Activated CD8-positive, alpha-beta T cell treated with anti-CD3 and anti-CD28 coated beads, Interleukin-2, amount 10 ng/mL, durations not matched to agents 7 days and 5 days (primary cell): ENCODE measurements around the gene TMSB4X. TPM values are rescaled to one million over a fixed set of nuclear protein-coding genes. Genes with fewer than 3 reads are reported as not detected.

Source experiments
- ATAC-seq: fragments of 150-1000 bp; cut with Tn5 transposase; one replicate; pipeline ENCODE4 v1.10.0; 2021; ENCODE audit warnings: moderate library complexity
- CTCF ChIA-PET: fragments of 350-600 bp; sonication (Branson Sonifier 250); formaldehyde crosslinking; loops from one replicate; lab custom pipeline; 2021; ENCODE audit warnings: antibody characterized with exemption; lab: Charles Lee
- POLR2A ChIA-PET: fragments of 350-600 bp; sonication (Branson Sonifier 250); formaldehyde crosslinking; loops from one replicate; lab custom pipeline; 2021; ENCODE audit warnings: antibody characterized with exemption; lab: Charles Lee
- DNase-seq: peaks from one replicate; pipeline ENCODE4 v3.0.0-alpha.2; 2020
- H3K27ac Mint-ChIP-seq: one replicate; pipeline ENCODE4 v1.8.0; 2021; ENCODE audit warnings: mild to moderate bottlenecking, mixed read lengths
- H3K27me3 Mint-ChIP-seq: one replicate; pipeline ENCODE4 v1.8.0; 2021; ENCODE audit warnings: low read depth, mixed read lengths
- H3K36me3 Mint-ChIP-seq: one replicate; pipeline ENCODE4 v1.8.0; 2021; ENCODE audit warnings: low read depth, mixed read lengths
- H3K4me1 Mint-ChIP-seq: one replicate; pipeline ENCODE4 v1.8.0; 2021; ENCODE audit warnings: low read depth, mixed read lengths
- H3K4me3 Mint-ChIP-seq: one replicate; pipeline ENCODE4 v1.8.0; 2021; ENCODE audit warnings: mild to moderate bottlenecking, mixed read lengths
- H3K9me3 Mint-ChIP-seq: one replicate; pipeline ENCODE4 v1.8.0; 2022; ENCODE audit warnings: mixed read lengths; ENCODE audit not compliant: insufficient read depth
- total RNA-seq, 2 experiments: library from RNA; stranded (reverse); gene quantifications; one replicate each; pipeline ENCODE4 v1.2.3, GENCODE V29; 2021

Gene TMSB4X
- total RNA-seq, 2 experiments from 2014 or later, result 8,800 to 8,961 TPM

- peaks cover 70% of the 10 kb centered on the region for H3K4me1 Mint-ChIP-seq
- peak overlapping the region; percentile 52 for H3K4me3 Mint-ChIP-seq
- peak overlapping the region; percentile 97 for H3K27ac Mint-ChIP-seq
- no peaks in the 10 kb centered on the region for H3K27me3 Mint-ChIP-seq
- ChIA-PET POLR2A (interaction anchor here (0.8 to 2.8 kb wide), 10 partner anchors 10 to 106 kb away, joined by 3 to 22 read pairs (median 7); partner anchors contain the start of gene TMSB4X), CTCF (interaction anchor here (1.2 to 22.7 kb wide), 7 partner anchors 13 to 503 kb away, joined by 3 to 406 read pairs (median 7); no protein-coding TSS in a partner anchor)
- ATAC-seq, result peak; percentile 12
- DNase-seq, result no peak
- H3K9me3 Mint-ChIP-seq, result peaks cover 9% of the 10 kb centered on the region
- peaks cover 16% of the 10 kb centered on the region for H3K36me3 Mint-ChIP-seq
These were observed 10.4 kb downstream of the TMSB4X start for GRCh38 chrX:12985331-12985730.

- Mint-ChIP-seq H3K36me3 (peaks cover 16% of the 10 kb centered on the region), H3K9me3 (peaks cover 9% of the 10 kb centered on the region), H3K27ac (peak overlapping the region; percentile 97), H3K27me3 (no peaks in the 10 kb centered on the region), H3K4me3 (no peak overlapping the region), H3K4me1 (peaks cover 64% of the 10 kb centered on the region)
- DNase-seq (no peak), ATAC-seq (no peak)
- ChIA-PET CTCF (interaction anchor here (0.6 to 22.7 kb wide), 9 partner anchors 11 to 502 kb away, joined by 3 to 406 read pairs (median 4); no protein-coding TSS in a partner anchor), POLR2A (interaction anchor here (0.9 to 2.8 kb wide), 5 partner anchors 9 to 105 kb away, joined by 3 to 22 read pairs (median 6); partner anchors contain the start of gene TMSB4X)
These were observed 11.4 kb downstream of the TMSB4X start for GRCh38 chrX:12986164-12986779.

- Mint-ChIP-seq H3K4me3 (no peak overlapping the region), H3K27ac (no peak overlapping the region), H3K9me3 (peaks cover 9% of the 10 kb centered on the region), H3K36me3 (peaks cover 18% of the 10 kb centered on the region), H3K4me1 (peaks cover 63% of the 10 kb centered on the region), H3K27me3 (no peaks in the 10 kb centered on the region)
- no peak for DNase-seq
- ChIA-PET POLR2A (interaction anchor here (1.5 to 2.8 kb wide), 3 partner anchors 9 to 104 kb away, joined by 3 to 15 read pairs (median 6); no protein-coding TSS in a partner anchor), CTCF (interaction anchor here (0.6 to 22.7 kb wide), 8 partner anchors 10 to 501 kb away, joined by 3 to 406 read pairs (median 4); no protein-coding TSS in a partner anchor)
- ATAC-seq, result no peak
These were observed 12.0 kb downstream of the TMSB4X start for GRCh38 chrX:12986886-12987285.

- Mint-ChIP-seq H3K36me3 (peaks cover 18% of the 10 kb centered on the region), H3K9me3 (peaks cover 9% of the 10 kb centered on the region), H3K4me1 (peaks cover 59% of the 10 kb centered on the region), H3K4me3 (no peak overlapping the region), H3K27ac (no peak overlapping the region), H3K27me3 (no peaks in the 10 kb centered on the region)
- POLR2A ChIA-PET, result interaction anchor here (1.5 kb wide), 1 partner anchor 10 kb away, joined by 6 read pairs; no protein-coding TSS in a partner anchor
- CTCF ChIA-PET, result interaction anchor here (0.9 to 3.2 kb wide), 5 partner anchors 12 to 501 kb away, joined by 4 to 16 read pairs (median 5); no protein-coding TSS in a partner anchor
- DNase-seq (no peak), ATAC-seq (no peak)
These were observed 12.4 kb downstream of the TMSB4X start for GRCh38 chrX:12987340-12987739.

- Mint-ChIP-seq H3K27ac (no peak overlapping the region), H3K4me1 (peaks cover 55% of the 10 kb centered on the region), H3K4me3 (no peak overlapping the region), H3K9me3 (peaks cover 9% of the 10 kb centered on the region), H3K36me3 (peaks cover 18% of the 10 kb centered on the region), H3K27me3 (no peaks in the 10 kb centered on the region)
- ChIA-PET CTCF (interaction anchor here (0.6 to 1.2 kb wide), 2 partner anchors 41 to 500 kb away, joined by 3 to 5 read pairs; no protein-coding TSS in a partner anchor), POLR2A (no interaction called here)
- DNase-seq (no peak), ATAC-seq (no peak)
These were observed 13.1 kb downstream of the TMSB4X start for GRCh38 chrX:12987900-12988594.

GRCh38 chrX:12988797-12989196, 13.9 kb downstream of the TMSB4X start:
- DNase-seq, result no peak

GRCh38 chrX:12989461-12989860, 14.6 kb downstream of the TMSB4X start:
- ChIA-PET CTCF (interaction anchor here (1.7 kb wide), 1 partner anchor 42 kb away, joined by 3 read pairs; no protein-coding TSS in a partner anchor), POLR2A (no interaction called here)
- no peaks in the 10 kb centered on the region for H3K27me3 Mint-ChIP-seq
- H3K4me3 Mint-ChIP-seq, result no peak overlapping the region
- no peak for DNase-seq
- peaks cover 9% of the 10 kb centered on the region for H3K9me3 Mint-ChIP-seq
- H3K4me1 Mint-ChIP-seq, result peaks cover 42% of the 10 kb centered on the region
- no peak for ATAC-seq
- H3K27ac Mint-ChIP-seq, result no peak overlapping the region
- peaks cover 18% of the 10 kb centered on the region for H3K36me3 Mint-ChIP-seq

More at GRCh38 chrX:12988797-12989196, 13.9 kb downstream of the TMSB4X start:
- Mint-ChIP-seq H3K4me1 (peaks cover 48% of the 10 kb centered on the region), H3K4me3 (no peak overlapping the region), H3K27ac (no peak overlapping the region), H3K36me3 (peaks cover 18% of the 10 kb centered on the region), H3K27me3 (no peaks in the 10 kb centered on the region), H3K9me3 (peaks cover 9% of the 10 kb centered on the region)
- ChIA-PET POLR2A (no interaction called here), CTCF (interaction anchor here (0.6 to 1.7 kb wide), 2 partner anchors 42 to 499 kb away, joined by 3 read pairs; no protein-coding TSS in a partner anchor)
- ATAC-seq, result no peak

GRCh38 chrX:12991575-12991974, 16.7 kb downstream of the TMSB4X start:
- POLR2A ChIA-PET, result interaction anchor here (0.7 to 1.4 kb wide), 2 partner anchors 13 to 69 kb away, joined by 3 to 6 read pairs; no protein-coding TSS in a partner anchor
- CTCF ChIA-PET, result no interaction called here
- H3K27ac Mint-ChIP-seq, result no peak overlapping the region

GRCh38 chrX:12992544-12993118, 17.7 kb downstream of the TMSB4X start:
- ChIA-PET POLR2A (interaction anchor here (1.2 to 1.4 kb wide), 2 partner anchors 14 to 39 kb away, joined by 3 to 6 read pairs; no protein-coding TSS in a partner anchor), CTCF (interaction anchor here (0.7 kb wide), 1 partner anchor 89 kb away, joined by 3 read pairs; no protein-coding TSS in a partner anchor)
- ATAC-seq (no peak), DNase-seq (no peak)
- no peak overlapping the region for H3K4me3 Mint-ChIP-seq
- no peaks in the 10 kb centered on the region for H3K27me3 Mint-ChIP-seq
- no peak overlapping the region for H3K27ac Mint-ChIP-seq
- H3K4me1 Mint-ChIP-seq, result peaks cover 22% of the 10 kb centered on the region
- peaks cover 10% of the 10 kb centered on the region for H3K36me3 Mint-ChIP-seq
- H3K9me3 Mint-ChIP-seq, result no peaks in the 10 kb centered on the region

More at GRCh38 chrX:12991575-12991974, 16.7 kb downstream of the TMSB4X start:
- no peak for ATAC-seq
- peaks cover 22% of the 10 kb centered on the region for H3K4me1 Mint-ChIP-seq
- no peak overlapping the region for H3K4me3 Mint-ChIP-seq
- peaks cover 16% of the 10 kb centered on the region for H3K36me3 Mint-ChIP-seq
- H3K27me3 Mint-ChIP-seq, result no peaks in the 10 kb centered on the region
- DNase-seq, result no peak
- H3K9me3 Mint-ChIP-seq, result peaks cover 5% of the 10 kb centered on the region

GRCh38 chrX:12993826-12994225, 18.9 kb downstream of the TMSB4X start:
- peaks cover 7% of the 10 kb centered on the region for H3K36me3 Mint-ChIP-seq
- no peaks in the 10 kb centered on the region for H3K27me3 Mint-ChIP-seq
- H3K9me3 Mint-ChIP-seq, result no peaks in the 10 kb centered on the region
- CTCF ChIA-PET, result no interaction called here
- H3K27ac Mint-ChIP-seq, result no peak overlapping the region
- DNase-seq (no peak), ATAC-seq (no peak)
- no peak overlapping the region for H3K4me3 Mint-ChIP-seq
- POLR2A ChIA-PET, result no interaction called here
- peaks cover 26% of the 10 kb centered on the region for H3K4me1 Mint-ChIP-seq

GRCh38 chrX:12994321-12994720, 19.4 kb downstream of the TMSB4X start:
- no peak for DNase-seq
- ChIA-PET CTCF (no interaction called here), POLR2A (no interaction called here)
- no peak overlapping the region for H3K27ac Mint-ChIP-seq
- H3K4me3 Mint-ChIP-seq, result no peak overlapping the region
- H3K27me3 Mint-ChIP-seq, result no peaks in the 10 kb centered on the region
- peaks cover 25% of the 10 kb centered on the region for H3K4me1 Mint-ChIP-seq
- ATAC-seq, result no peak
- H3K36me3 Mint-ChIP-seq, result peaks cover 7% of the 10 kb centered on the region
- H3K9me3 Mint-ChIP-seq, result no peaks in the 10 kb centered on the region
